Fibroblast of lung (primary cell): ENCODE data around the gene PPP1R26.

ENCODE experiments used
- CTCF ChIP-seq, 2 donors: IDR thresholded peaks in 1 of 2; conservative IDR thresholded peaks in 1 of 2; 1 replicate in 1 of 2; 2 replicates in 1 of 2; pipeline ENCODE4 v1.5.1; 2011 to 2012; ENCODE audit warnings: low read length in 2 of 2, control low read depth in 1 of 2, inconsistent platforms in 1 of 2, low read depth in 1 of 2, mild to moderate bottlenecking in 1 of 2
- EZH2 ChIP-seq: IDR thresholded peaks from 2 replicates; pipeline ENCODE4 v1.5.1; 2012; ENCODE audit warnings: low read length, control low read depth, mild to moderate bottlenecking; ENCODE audit errors: missing control alignments

GRCh38 chr9:135501261-135502167, 21.9 kb downstream of the PPP1R26 start:
- TF ChIP-seq CTCF (conservative IDR thresholded peaks at IDR 0.05 in 1 of 2, IDR thresholded peaks at IDR 0.05 in 1 of 2; ENCODE audit: low read depth in 1 of 2, low read length in 2 of 2) (no peak), EZH2 (no peak)
